Measurements from ENCODE around the gene SREBF1.

GRCh38 chr17:17788967-17789366 lies 47.8 kb downstream of the SREBF1 start:
- TF ChIP-seq LEF1 (IDR thresholded peaks at IDR 0.05; ENCODE audit: borderline replicate concordance) (no peak), FOXA1 (IDR thresholded peaks at IDR 0.05) (no peak), ELF4 (IDR thresholded peaks at IDR 0.05) (no peak), SUZ12 (IDR thresholded peaks at IDR 0.05) (no peak), TARDBP (IDR thresholded peaks at IDR 0.05) (no peak)
